Suprapubic skin (tissue), 4 donors: ENCODE results near the gene THOC3. TPM values are rescaled to one million over a fixed set of nuclear protein-coding genes. Genes with fewer than 3 reads are reported as not detected.
"Not testable (repeated sequence)": the region's sequence is repeated elsewhere in the genome, so short reads cannot be mapped to it uniquely, and the experiment has no call there.

Experiments
- DNase-seq, 2 donors: peaks; one replicate each; pipeline ENCODE4 v3.0.0-alpha.2; 2019; ENCODE audit warnings: low spot score in 2 of 2
- H3K27ac ChIP-seq: fragments of 200-600 bp; sonication (generic); one replicate; pipeline ENCODE4 v1.5.1; 2019
- H3K27me3 ChIP-seq: fragments of 200-600 bp; sonication (generic); one replicate; pipeline ENCODE4 v1.5.1; 2019
- H3K36me3 ChIP-seq: fragments of 200-600 bp; sonication (generic); one replicate; pipeline ENCODE4 v1.5.1; 2019
- H3K4me1 ChIP-seq: fragments of 200-600 bp; sonication (generic); one replicate; pipeline ENCODE4 v1.5.1; 2019
- H3K4me3 ChIP-seq: fragments of 200-600 bp; sonication (generic); one replicate; pipeline ENCODE4 v1.5.1; 2019; ENCODE audit warnings: mild to moderate bottlenecking
- H3K9me3 ChIP-seq: fragments of 200-600 bp; sonication (generic); one replicate; pipeline ENCODE4 v1.5.1; 2019
- WGBS: methylation state at CpG from one replicate; pipeline ENCODE4 v1.1.5; 2018; 5-methylcytosine and 5-hydroxymethylcytosine counted together
- total RNA-seq, 4 donors: library from RNA; depleted of rRNA; stranded (reverse); fragments of >200 nt; gene quantifications; one replicate each; pipeline ENCODE4 v1.1.0, GENCODE V29; 2016

Gene THOC3
- total RNA-seq, 4 donors from 2014 or later: 31.1 to 62.9 (median 42.1) TPM

DNA sequence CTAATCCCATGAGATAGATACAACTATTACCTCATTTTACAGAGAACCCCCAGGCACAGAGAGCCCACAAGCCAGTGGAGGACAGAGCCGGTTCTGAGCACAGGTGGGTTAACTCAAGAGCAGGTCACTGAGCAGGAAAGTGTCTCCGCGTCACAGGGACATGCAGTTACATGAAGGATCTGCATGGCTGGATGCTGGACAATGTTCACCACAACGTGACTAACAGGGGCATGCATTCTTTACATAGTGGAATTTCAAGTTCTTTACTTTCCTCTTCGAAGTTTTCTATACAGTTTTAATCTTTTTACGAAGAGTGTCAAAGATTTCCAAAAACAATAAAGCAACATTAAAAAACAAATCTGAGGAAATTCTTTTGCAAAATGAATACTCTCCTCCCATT, 7.9 kb downstream of the THOC3 start:
- not testable (repeated sequence) for H3K27me3 ChIP-seq, H3K4me3 ChIP-seq, DNase-seq, H3K4me1 ChIP-seq, H3K9me3 ChIP-seq, H3K27ac ChIP-seq, H3K36me3 ChIP-seq
- 79% methylated on average over 5 of the region's 6 CpGs for WGBS

DNA sequence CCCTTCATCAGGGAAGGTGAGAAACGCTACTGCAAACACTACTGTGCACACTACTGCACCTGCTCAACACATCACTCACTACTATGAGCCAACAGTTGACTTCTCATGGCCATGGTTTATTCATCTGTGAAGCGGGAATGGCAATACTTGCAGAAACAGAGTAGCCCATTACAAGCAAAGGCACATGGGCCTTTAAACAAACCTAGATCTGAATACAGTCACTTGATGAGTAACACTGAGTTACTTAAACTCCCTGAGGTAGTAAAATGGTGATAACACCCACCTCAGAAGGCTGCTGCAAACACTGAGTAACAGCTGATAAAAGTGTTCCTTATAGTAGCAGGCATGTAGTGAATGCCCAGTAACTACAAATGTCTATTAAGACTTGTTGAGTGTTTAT, 9.6 kb downstream of the THOC3 start:
- not testable (repeated sequence) for H3K27ac ChIP-seq, H3K27me3 ChIP-seq, DNase-seq, H3K9me3 ChIP-seq, H3K4me3 ChIP-seq, H3K4me1 ChIP-seq, H3K36me3 ChIP-seq
- WGBS: 93% methylated on average over 2 of the region's 2 CpGs

DNA sequence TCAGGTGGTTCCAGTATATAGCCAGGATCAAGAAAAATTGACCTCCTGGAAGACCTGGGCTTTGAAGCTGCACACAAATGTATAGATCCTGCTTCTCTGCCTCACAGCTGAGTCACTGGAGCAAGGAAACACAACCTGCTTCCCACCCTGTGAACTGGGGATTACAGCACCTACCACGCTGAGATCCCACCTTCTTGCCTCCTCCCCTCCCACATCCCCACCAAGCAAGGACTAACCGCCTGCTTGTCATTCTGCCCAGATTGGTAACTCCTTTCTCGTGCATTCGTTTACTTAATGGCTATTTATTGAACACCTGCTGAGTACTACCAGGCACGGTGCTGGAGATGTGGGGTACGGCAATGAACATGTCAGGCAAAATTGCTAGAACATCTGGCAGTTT, 14.0 kb downstream of the THOC3 start:
- H3K27me3 ChIP-seq, H3K4me3 ChIP-seq, H3K27ac ChIP-seq, H3K36me3 ChIP-seq, H3K4me1 ChIP-seq, H3K9me3 ChIP-seq, DNase-seq: not testable (repeated sequence)
- 86% methylated on average over 5 of the region's 6 CpGs for WGBS

DNA sequence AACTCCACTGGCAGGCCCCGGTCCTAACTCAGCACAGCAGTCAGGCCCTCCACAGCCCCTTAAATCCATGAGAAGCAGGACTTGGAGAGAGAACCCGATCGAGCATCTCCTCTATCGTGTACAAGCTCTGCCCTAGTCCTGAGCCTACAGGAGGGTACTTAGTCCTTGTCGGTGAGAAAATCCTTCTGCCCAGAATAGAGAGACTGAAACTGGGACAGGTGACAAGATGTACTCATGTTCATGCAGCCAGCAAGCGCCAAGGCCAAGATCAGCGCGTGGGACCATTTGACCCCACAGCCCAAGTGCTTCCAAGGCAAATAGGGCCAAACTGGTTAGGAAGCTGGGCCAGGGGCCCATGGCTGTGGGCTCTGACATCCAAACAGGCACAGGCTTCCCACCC, 15.3 kb downstream of the THOC3 start:
- not testable (repeated sequence) for H3K27ac ChIP-seq, H3K4me3 ChIP-seq, H3K9me3 ChIP-seq, H3K27me3 ChIP-seq, H3K36me3 ChIP-seq, DNase-seq, H3K4me1 ChIP-seq
- WGBS: 83% methylated on average over 1 of the region's 8 CpGs

DNA sequence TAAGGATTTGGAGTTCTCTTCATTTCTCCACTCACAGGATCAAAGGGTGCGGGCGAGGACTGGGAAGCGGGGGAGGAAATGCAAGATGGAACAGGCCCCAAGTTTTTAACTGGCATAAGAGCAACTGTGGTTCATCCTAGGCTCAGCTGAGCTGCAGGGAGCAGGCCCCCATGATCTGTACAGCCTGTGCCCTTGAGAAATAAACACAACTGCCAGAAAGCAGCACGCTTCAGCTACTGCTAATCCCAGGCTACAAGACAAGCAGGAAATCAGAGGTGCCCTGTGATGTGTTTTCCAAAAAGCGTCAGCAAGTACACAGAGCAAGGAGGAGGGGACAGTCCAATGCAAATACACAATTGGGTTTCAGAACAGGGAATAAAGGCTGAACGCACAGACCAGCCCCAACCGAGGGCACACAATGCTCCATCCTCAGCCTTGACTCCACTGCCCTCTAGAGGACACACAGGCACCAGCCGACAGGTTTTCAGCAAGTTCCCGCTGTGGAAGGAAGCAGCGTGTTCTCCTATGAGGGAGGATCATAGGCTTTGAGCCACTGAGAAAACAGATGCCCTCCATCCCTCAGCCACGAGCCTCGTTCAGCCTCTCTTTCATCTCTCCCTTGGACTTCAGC, 16.7 kb downstream of the THOC3 start:
- H3K4me1 ChIP-seq, H3K36me3 ChIP-seq, H3K27me3 ChIP-seq, H3K4me3 ChIP-seq, DNase-seq, H3K9me3 ChIP-seq, H3K27ac ChIP-seq: not testable (repeated sequence)
- no CpG with 5 or more reads among the region's 12 CpGs for WGBS

DNA sequence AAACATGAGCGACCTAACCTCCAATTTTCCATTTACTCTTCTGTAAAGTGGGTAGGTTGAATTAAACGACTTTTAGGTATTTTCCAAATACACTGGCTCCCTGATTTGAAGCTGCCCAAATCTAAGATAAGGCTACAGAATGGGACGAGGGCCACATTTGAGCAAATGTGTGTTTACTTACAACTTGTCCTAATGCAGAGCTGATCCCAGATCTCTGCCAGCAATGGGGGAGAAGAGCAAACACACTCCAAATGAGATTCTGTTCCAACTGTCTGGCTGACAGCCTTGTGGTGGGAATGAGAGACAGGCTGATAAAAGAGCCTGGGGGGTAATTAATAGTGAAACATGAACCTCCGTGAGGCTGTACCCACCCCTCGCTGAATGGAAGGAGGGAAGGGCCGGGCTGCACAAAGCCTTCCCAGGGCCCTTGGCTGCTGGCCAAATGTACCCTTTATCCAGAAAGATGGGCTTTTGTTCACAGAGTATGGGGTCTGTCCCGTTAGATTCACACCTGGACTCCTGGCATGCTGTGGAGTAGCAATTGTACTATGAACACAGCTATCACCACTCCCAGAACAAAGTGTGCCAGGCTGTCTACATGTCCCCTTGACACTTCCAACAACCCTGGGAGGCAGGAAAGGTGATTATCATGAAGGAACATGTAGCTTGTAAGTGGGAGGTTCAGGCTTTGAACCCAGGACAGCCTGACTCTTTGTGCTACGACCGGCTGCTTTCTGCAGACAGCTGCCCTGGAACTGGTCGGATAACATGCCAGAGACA, 19.6 kb downstream of the THOC3 start:
- H3K9me3 ChIP-seq, H3K4me1 ChIP-seq, H3K36me3 ChIP-seq, H3K27ac ChIP-seq, H3K4me3 ChIP-seq, DNase-seq, H3K27me3 ChIP-seq: not testable (repeated sequence)
- WGBS: 85% methylated on average over 3 of the region's 10 CpGs

DNA sequence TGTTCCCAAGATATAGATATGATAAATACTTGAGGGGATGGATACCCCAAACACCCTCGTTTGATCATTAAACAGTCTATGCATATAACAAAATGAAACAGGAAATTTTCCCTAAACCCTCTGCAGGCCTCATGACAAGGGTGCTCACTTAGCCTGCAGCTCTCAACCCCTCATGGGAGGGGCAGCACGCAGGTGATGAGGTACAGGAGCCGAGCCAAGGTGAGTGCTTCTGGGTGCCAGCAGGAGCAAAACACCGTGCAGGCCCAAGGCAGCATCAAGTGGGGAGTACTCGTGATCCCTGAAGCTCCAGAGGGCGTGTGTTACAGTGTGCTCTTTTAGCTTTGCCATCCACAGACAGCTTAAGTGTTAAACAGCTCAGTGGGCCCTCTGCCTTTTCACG, 24.9 kb downstream of the THOC3 start:
- WGBS: 100% methylated on average over 1 of the region's 7 CpGs
- H3K9me3 ChIP-seq, H3K27me3 ChIP-seq, H3K4me3 ChIP-seq, H3K4me1 ChIP-seq, H3K36me3 ChIP-seq, H3K27ac ChIP-seq, DNase-seq: not testable (repeated sequence)

DNA sequence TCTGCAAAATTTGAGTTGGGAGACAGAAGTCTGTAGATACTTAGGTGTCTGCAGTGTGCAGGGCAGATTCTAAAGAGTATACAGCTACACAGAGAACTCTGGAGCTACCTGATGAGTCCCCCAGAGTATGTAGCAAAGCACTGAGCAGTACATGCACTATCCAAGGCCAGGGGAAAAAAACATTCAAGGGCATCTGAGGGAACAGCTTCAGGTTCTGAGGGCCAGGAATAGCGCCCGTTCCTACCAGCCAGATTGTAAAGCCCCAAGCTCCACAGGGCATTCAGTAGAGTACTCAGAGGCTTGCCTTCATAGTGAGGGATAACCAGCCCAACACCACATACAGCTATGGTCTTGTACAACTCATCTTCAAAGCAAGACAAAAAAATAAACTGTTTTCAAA, 27.5 kb downstream of the THOC3 start:
- 80% methylated on average over 2 of the region's 2 CpGs for WGBS

DNA sequence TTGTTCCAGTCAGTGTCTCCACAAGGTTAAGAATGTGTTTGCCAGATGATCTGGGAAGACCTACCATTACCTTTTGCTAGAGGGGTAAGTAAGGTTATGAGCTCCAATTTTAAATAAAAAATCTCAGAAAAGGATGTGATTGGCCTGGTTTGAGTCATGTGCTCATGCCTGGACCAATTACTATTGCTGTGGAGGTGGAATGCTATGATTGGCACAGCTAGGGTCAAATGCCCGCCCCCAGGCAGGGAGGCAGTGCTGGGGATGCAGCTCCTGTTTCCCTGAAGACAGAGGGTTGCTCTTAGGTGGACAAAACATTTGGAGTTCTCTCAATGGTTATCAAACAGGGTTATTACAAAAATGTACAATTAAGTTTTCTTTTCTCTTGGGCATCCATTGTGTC, 29.6 kb downstream of the THOC3 start:
- H3K27me3 ChIP-seq, H3K36me3 ChIP-seq, H3K27ac ChIP-seq, DNase-seq, H3K4me1 ChIP-seq, H3K9me3 ChIP-seq, H3K4me3 ChIP-seq: not testable (repeated sequence)
- 60% methylated on average over 1 of the region's 1 CpG for WGBS

More for the DNA sequence above, 27.5 kb downstream of the THOC3 start:
- H3K36me3 ChIP-seq, H3K27me3 ChIP-seq, H3K4me1 ChIP-seq, H3K27ac ChIP-seq, H3K9me3 ChIP-seq, H3K4me3 ChIP-seq, DNase-seq: not testable (repeated sequence)

DNA sequence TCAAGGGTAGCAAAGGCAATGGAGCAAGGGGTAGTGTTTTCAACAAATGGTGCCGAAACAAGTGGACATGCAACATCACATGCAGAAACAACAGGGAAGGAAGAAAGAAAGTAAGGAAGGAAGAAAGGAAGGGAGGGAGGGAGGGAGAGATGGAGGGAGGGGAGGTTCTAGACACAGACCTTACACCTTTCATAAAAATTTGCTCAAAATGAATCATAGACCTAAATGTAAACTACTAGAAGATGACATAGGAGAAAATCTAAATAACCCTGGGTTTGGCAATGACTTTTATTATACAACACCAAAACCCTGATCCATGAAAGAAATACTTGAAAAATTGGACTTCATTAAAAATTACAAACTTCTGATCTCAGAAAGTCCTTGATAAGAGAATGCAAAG, 39.4 kb downstream of the THOC3 start:
- H3K27ac ChIP-seq, H3K4me3 ChIP-seq, DNase-seq, H3K27me3 ChIP-seq, H3K36me3 ChIP-seq, H3K9me3 ChIP-seq, H3K4me1 ChIP-seq: not testable (repeated sequence)
- WGBS: 93% methylated on average over 1 of the region's 1 CpG

DNA sequence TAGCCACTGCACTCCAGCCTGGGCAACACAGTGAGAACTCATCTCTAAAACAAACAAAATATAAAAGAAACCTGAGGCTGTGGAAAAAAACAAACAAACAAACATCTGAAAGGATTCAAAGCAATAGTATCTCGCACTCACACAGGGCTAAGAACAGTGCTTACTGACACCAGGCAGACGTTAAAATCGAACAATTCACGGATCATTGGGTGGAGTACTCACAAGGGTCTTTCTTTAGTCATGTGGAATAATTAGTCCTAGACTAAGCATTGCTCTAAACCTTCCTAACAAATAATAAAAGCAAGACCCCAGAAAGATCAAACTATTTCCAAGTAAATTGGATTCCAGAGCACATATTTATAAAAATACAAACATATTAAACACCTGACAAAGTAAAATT, 43.0 kb downstream of the THOC3 start:
- H3K4me3 ChIP-seq, H3K9me3 ChIP-seq, H3K27me3 ChIP-seq, DNase-seq, H3K36me3 ChIP-seq, H3K27ac ChIP-seq, H3K4me1 ChIP-seq: not testable (repeated sequence)
- 95% methylated on average over 4 of the region's 4 CpGs for WGBS
